ENCODE measurements around the gene LRRTM1. TPM values are rescaled to one million over a fixed set of nuclear protein-coding genes. Genes with fewer than 3 reads are reported as not detected.

LRRTM1 gene
- polyA plus RNA-seq, 3 donors = 0.04 to 0.45 (median 0.12) TPM

DNA sequence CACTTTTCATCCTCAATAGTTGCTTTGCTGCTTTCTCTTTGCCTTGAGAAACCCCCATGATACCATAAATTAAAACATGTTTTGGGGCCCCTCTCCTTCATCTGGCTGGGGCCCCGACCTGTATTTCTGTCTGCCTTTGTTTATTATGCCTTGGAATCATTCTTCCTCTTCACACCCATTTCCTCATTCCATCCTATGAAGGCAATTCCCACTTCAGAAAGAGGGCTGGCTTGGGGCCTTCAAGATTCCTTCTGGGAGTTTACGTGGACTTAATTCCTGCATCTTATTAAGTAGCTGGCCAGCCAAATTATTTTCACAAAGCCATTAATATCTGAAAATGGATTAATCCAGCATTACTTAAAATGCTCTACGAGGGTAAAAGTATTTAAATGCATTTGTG is 6.8 kb upstream of the LRRTM1 start:
- 37 to 55% (median 40%) methylated on average over 3 of the region's 3 CpGs for WGBS, 3 donors
- H3K27ac ChIP-seq (ENCODE audit: low read depth, low read length) = no peak overlapping the region

DNA sequence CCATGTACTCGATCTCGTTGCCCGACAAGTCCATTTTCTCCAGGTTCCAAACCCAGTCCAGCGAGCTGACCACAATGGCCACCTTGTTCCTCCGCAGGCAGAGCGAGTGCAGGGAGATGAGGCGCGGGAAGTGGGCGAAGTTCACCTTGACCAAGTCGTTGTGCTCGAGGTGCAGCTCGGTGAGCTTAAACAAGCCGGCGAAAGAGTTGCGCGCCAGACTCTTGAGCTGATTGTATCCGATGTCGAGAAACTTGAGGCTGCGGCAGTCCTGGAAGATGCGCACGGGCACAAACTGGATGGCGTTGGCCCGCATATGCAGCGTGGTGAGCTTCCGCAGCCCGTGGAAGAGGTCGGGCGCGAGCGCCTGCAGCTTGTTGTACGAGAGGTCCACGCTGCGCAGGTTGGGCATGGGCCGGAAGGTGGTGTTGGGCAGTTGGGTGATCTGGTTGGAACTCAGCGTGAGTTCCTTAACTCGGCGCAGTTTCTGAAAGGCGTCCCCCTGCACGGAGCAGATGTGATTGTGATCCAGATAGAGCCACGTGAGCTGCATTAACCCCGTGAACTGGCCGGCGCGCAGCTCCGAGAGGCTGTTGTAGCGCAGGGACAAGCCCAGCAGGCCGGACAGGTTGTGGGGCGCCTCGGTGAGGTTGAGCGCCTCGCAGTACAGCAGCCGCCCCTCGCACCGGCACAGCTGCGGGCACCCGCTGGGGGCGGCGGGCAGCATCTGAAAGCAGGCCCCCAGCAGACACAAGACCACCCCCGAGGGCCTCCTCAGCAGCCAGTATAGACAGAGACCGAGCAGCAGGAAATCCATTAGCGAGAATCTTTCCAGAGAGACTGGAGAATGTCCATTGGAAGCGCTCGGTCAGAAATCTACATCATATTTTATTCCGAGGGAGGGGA is 1.3 kb downstream of the LRRTM1 start:
- H3K27ac ChIP-seq (ENCODE audit: low read depth, low read length) = no peak overlapping the region
- 2 to 3% (median 3%) methylated on average over 64 of the region's 64 CpGs for WGBS, 3 donors

DNA sequence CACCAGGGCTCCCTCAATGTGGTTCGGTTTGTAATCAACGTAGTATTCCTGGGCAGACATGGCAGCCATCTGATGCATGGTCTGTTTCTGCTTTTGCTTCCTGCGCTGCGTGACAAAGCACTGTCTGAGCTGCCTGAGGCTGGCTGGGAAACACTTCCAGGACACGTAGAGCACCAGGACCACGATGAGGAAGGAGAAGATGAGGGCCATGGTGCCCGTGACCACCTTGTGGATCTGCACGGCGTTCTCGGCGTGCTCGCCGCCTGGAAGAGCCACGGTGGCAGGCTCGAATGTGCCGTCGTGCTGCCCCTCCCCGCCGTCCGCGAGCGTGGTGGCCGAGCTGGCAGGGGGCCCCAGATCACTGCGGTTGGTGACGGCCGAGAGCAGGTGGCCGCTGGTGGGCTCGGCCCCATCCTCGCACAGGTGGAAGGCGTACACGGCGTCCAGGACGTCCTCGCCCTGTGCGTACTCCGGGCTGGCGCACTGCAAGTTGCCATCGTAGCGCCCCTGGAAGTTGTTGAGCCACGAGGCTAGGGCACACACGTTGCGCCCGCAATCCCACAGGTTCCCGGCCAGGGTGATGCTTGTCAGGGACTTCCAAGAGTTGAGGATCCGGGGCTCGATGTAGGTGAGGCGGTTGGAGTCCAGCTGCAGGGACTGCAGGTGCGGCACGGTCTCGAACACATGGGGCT is 2.1 kb downstream of the LRRTM1 start:
- H3K27ac ChIP-seq (ENCODE audit: low read depth, low read length) = no peak overlapping the region
- WGBS, 3 donors = 4 to 10% (median 9%) methylated on average over 50 of the region's 50 CpGs

DNA sequence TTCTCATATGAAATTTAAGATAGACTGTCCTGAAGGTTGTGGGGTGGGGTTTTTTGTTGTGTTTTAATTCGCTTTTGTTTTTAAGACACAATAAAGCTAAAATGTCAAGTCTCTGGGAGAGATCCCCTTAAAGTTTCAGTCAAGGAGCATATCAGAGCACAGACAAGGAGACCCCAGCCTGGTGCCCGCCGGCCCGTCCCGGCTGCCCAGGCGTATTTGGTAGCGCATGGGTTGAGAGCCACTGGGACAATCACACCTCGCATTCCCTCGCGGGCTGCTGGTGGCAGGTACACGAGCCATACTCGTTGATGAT is 2.6 kb downstream of the LRRTM1 start:
- 12 to 36% (median 23%) methylated on average over 12 of the region's 12 CpGs for WGBS, 3 donors
- H3K27ac ChIP-seq (ENCODE audit: low read depth, low read length) = no peak overlapping the region

DNA sequence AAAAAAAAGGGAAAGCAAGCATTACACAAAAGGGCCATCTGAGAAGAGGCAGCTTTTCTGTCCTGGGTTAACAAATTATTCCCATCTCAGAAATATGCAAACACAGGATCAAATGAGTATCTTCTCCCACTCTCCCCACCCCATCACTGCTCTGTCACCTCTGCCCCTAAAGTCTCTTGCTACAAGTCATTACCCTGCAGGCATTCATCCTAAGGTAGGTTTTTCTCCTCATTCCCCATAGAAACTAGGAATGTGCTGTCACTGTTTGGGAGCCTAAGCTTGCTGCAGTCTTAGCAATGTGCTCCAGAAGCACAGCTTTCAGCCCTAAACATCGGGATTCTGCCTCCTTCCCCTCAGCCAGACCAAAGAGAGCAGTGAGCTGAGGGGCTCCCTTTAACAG is 3.6 kb downstream of the LRRTM1 start:
- H3K27ac ChIP-seq (ENCODE audit: low read depth, low read length) = no peak overlapping the region
- WGBS, 3 donors = 15 to 36% (median 33%) methylated on average over 1 of the region's 1 CpG

DNA sequence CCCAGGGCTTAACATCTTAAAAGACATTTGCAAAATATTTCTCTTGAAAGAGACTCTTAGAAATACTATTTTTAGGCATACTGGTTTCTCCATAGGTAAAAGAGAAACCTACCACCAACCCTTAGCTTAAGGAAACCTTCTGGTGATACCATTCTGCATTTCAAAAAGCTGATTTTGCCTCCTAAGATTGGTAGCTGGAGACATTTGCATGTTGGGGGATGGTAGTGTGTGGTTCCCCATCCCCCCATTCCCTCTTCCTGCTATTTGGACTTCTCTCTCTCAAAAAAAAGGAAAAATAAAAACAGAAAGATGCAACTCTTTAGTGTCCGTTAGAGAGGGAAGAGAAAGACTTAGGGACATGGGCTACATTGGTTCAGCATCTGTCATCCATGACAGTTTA is 4.2 kb downstream of the LRRTM1 start:
- WGBS, 3 donors = 58 to 83% (median 59%) methylated on average over 1 of the region's 1 CpG
- H3K27ac ChIP-seq (ENCODE audit: low read depth, low read length) = no peak overlapping the region

DNA sequence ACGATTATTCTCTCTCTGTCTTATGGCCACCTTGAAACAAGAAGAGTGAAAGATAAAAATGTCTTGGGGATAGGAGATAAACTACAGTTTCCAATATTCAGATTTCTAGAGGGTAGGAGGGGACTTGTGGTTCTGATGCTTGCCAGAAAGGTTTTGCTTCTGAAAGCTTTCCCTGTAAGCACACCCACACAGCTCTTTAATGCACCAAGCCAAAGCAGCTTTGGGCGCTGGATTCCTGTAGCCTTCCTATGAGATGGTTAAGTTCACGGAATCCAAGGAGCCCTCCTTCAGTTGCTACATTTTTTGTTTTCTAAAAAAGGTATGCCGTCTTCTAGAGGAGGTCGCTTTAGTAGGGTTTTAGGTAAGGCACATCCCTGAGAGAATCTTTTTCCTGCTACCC is 4.9 kb downstream of the LRRTM1 start:
- H3K27ac ChIP-seq (ENCODE audit: low read depth, low read length) = no peak overlapping the region
- 45 to 62% (median 49%) methylated on average over 5 of the region's 5 CpGs for WGBS, 3 donors

DNA sequence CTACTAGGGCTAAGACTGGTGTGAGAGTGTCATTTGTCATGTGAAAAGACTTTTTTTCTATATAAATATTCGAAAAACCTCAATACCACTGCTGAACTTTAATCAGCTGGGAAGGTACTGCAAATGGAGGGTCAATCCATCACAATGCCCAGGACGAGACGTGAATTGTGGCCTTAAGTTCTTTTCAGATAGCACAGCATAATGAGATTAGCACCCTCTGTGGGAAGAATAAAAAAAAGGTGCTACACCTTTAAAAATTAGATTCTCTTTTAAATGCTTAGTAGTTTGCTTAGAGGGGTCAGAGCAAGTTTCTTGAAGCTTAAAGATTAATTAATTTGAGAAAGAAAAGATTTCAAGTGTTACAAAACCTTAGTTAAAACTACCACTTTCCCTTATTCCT is 5.6 kb downstream of the LRRTM1 start:
- 32 to 62% (median 47%) methylated on average over 3 of the region's 3 CpGs for WGBS, 3 donors
- no peak overlapping the region for H3K27ac ChIP-seq (ENCODE audit: low read depth, low read length)

DNA sequence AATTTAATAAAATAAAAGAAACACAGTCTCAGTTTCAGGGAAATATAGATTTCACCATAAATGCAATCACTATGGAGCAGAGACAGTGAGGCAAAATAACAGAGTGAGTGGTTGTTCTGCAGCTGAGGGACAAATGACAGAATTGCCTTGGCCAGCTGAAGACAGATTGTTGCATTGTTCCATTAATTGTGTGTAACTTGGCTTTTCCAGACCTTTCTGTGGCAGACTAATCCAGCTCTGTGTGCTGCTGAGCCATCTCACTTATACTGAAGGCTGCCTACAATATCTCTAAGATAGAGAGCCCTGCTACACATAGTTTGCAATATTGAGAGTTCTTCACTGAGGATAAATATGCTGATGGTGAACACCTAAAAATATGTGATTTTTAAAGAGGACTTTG is 11.5 kb downstream of the LRRTM1 start:
- H3K27ac ChIP-seq (ENCODE audit: low read depth, low read length) = no peak overlapping the region

DNA sequence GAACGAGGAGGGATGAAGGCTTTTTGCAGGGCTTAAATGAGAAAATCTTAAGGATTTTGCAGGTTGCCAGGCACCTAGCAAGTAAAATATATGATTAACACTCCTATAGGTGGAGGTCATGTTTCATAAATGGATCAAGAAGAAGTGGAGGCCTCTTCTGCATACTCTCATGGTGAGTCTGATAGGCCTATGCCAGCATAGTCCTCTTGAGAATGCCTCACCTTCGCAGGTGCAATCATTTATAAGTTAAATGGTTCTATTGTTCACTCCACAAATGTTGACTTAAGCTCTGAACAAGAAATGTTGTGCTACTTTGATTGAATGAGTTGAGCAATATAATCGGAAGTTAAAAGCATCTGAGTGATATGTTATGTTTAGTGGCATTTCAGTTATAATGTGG is 12.1 kb downstream of the LRRTM1 start:
- H3K27ac ChIP-seq (ENCODE audit: low read depth, low read length) = no peak overlapping the region
- WGBS, 3 donors = 49 to 80% (median 79%) methylated on average over 3 of the region's 3 CpGs

DNA sequence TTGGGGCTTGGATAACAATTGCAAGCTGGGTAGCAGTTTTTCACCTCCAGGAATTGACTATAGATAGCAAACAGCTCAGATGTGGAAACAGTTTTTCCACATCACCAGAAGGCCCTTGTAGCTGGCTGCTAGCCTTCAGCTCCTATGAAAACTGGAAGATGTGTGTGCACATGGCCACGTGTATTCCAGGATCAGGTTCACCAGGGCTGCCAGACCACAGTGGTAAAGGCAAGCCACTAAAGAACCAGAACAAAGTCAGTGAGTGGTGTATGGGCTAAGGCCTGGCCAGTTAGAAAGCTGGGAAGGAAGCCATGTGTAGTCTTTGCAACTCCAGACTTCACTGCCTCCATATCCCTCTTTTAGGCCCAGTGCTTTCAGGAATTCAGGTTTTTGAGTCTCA is 12.9 kb downstream of the LRRTM1 start:
- H3K27ac ChIP-seq (ENCODE audit: low read depth, low read length) = no peak overlapping the region
- WGBS, 3 donors = 50 to 68% (median 56%) methylated on average over 1 of the region's 1 CpG

DNA sequence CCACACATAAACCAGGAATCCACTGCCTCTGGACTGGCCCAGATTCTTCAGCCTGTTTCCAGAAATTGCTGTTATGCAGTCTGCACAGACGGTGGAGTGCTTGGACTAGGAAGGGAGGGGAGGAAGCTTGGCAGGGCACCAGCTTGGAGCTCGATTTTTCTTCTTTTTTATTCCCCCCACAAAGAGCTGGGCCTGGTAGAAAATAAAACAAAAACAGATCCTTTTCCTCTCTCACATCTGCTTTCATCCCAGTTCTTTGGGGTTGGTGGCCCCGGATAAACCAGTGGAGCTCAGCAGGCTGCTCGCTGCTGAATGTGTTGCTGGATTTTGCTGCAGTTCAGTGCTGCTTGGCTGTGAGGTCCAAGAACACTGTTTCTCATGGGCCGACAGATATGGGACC is 16.0 kb downstream of the LRRTM1 start:
- WGBS, 3 donors = 34 to 39% (median 36%) methylated on average over 5 of the region's 5 CpGs
- no peak overlapping the region for H3K27ac ChIP-seq (ENCODE audit: low read depth, low read length)

DNA sequence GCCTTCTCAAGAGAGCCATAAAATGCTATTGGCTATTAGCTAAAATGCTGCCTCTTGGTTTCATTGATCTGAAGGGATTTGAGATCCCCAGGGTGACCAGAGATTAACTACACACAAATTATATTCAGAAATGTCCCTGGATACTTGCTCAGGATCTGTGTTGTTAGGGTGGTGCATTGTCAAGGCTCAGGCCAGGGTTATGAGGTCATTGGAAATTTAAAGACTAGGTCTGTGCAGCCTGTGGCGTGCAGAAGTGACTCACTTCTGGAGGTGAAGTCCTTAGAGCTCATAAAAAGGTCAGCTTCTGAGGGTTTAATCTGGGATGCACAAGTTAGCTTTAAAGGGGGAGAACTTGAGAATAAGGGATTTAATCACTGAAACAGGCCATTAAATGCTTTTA is 23.5 kb downstream of the LRRTM1 start:
- WGBS, 3 donors = 80 to 83% (median 81%) methylated on average over 1 of the region's 1 CpG

DNA sequence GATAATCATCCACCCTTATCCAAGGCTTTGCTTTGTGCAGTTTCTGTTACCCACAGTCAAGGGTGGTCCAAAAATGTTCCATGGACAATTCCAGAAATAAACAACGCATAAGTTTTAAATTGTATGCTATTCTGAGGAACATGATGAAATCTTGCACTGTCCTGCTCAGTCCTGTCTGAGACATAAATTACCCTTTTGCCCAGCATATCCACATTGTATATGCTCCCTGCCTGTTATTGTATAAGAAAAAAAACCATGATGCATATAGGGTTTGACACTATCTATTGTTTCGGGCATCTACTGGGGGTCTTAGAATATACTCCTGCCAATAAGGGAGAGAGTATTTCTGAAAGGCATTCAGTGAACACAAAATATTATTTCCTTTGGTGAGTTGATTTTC is 24.0 kb downstream of the LRRTM1 start:
- WGBS, 3 donors = 84 to 90% (median 89%) methylated on average over 2 of the region's 2 CpGs
- no peak overlapping the region for H3K27ac ChIP-seq (ENCODE audit: low read depth, low read length)

More for the DNA sequence above, 23.5 kb downstream of the LRRTM1 start:
- no peak overlapping the region for H3K27ac ChIP-seq (ENCODE audit: low read depth, low read length)

DNA sequence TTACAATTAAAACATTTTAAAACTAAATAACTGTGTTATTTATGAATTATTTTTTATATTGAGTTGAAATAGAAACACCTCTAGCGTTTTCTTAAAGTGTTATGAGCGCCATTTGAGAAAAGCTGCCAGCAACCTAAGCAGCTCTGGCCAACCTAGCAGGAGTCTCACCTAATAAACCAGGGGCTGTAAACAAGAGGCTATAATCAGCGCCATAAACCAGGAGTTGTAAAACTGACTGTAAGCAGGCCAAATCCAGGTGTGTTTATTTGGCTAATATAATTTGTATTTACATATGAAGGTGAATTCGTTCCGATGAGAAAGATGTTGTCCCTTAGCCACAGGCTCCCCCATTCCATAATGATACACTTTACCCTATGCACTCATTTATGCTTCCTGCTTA is 34.7 kb downstream of the LRRTM1 start:
- 71 to 91% (median 80%) methylated on average over 5 of the region's 5 CpGs for WGBS, 3 donors
- H3K27ac ChIP-seq (ENCODE audit: low read depth, low read length) = no peak overlapping the region

DNA sequence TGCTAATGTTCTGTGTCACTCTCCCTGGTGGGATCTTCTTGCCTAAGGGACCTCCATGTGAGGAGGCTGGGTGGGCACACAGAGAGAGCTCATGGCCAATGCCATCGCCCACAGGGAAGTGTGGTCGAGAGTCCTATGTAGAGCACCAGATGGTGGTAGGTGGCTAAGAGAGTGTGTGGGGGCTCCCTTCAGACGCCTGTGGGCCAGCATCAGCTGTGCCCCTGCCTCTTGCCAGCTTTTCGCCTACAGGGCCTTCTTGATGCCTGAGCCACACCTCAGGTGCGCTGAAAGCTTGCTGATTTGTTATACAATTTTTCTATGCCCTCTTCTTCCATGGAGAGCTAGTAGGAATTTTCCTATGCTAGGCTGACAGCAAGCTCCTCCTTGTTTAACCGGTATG is 38.3 kb downstream of the LRRTM1 start:
- no peak overlapping the region for H3K27ac ChIP-seq (ENCODE audit: low read depth, low read length)

DNA sequence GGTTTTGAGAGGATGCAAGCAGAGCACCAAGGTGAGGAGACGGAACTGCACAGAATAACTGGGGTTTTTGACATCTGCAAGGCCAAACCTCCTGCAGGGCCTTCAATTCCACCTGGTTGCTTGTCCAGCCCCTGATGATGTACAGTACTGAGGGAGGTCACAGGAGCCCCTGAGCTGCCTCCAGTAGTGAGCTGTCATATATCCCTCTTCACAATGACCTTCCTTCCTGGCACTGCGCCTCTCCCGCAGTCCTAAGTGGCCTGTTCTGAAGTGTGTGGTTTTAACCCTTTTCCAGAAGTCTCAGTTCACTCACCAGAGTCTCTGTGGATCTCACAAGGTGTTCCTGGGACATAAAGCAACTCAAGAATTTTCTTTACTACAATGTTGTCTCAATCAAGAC is 45.3 kb downstream of the LRRTM1 start:
- H3K27ac ChIP-seq (ENCODE audit: low read depth, low read length) = no peak overlapping the region
- 56 to 82% (median 75%) methylated on average over 3 of the region's 3 CpGs for WGBS, 3 donors

More for the DNA sequence above, 38.3 kb downstream of the LRRTM1 start:
- WGBS, 3 donors = 69 to 88% (median 85%) methylated on average over 6 of the region's 6 CpGs

DNA sequence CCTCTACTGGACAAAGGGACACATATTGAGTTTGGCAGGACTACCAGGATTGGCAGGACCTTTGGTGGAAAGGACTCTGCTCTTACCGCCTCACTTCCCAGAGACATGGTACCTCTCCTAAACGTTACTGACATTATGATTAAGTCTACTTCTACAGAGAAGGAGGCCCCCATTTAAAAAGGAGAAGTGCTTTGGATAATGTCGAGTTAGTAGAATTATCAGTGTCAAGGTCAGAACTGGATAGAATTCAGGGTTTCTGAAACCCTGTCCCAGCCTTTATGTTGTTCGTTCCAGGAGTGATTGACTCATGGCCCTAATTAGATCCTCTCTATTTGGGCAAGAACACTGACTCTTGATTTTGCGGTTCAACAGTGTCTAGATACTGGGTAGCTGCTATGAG is 45.8 kb downstream of the LRRTM1 start:
- no peak overlapping the region for H3K27ac ChIP-seq (ENCODE audit: low read depth, low read length)
- 70 to 81% (median 78%) methylated on average over 5 of the region's 5 CpGs for WGBS, 3 donors

DNA sequence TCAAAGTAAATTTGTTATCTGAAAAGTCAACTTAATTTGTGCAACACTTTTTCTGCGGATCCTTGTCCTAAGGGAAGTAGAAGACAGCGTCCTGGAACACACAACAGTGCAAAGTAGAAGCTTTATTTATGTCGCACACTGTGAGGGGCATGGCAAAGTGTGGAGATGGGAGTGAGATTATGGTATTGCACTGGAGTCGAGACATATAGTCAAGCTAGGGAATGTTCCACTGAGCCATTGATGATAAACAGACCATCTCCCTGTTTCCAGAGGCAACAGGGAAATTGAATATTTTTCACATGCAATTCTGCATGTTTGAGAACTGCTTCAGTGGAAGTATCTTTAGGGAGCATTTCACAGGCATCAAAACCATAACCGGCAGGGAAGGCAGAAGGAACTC is 46.2 kb downstream of the LRRTM1 start:
- no peak overlapping the region for H3K27ac ChIP-seq (ENCODE audit: low read depth, low read length)
- 63 to 66% (median 65%) methylated on average over 5 of the region's 5 CpGs for WGBS, 3 donors

DNA sequence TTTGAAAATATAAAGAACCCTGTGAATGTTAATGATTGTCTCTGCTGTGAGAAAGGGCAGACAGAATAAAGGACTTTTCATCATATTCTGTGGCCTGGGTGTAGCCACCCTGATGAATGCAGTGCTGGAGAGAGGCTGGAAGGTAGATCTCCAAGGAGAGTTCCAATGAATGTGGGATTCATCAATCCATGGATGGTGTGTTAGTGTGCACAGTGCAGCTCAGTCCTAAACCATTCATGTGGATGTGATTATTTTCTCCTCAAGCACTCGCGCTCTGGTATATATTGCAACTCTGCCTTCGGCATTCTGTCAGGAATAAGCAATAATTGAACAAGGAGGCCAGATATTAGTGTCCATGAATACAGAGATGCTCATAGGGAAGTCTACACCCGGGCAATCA is 47.1 kb downstream of the LRRTM1 start:
- no peak overlapping the region for H3K27ac ChIP-seq (ENCODE audit: low read depth, low read length)
- 91 to 94% (median 93%) methylated on average over 4 of the region's 4 CpGs for WGBS, 3 donors
